Kidney epithelial cell (primary cell): ENCODE measurements around the gene RECK. TPM values are rescaled to one million over a fixed set of nuclear protein-coding genes. Genes with fewer than 3 reads are reported as not detected.

Source experiments
- DNase-seq: peaks from one replicate; pipeline ENCODE4 v3.0.0-alpha.2; 2010; ENCODE audit warnings: low read depth
- H3K27me3 ChIP-seq: 2 replicates; pipeline ENCODE4 v1.6.0; 2011; ENCODE audit warnings: low read length; ENCODE audit not compliant: control insufficient read depth, insufficient read depth
- H3K36me3 ChIP-seq: 2 replicates; pipeline ENCODE4 v1.5.1; 2011; ENCODE audit warnings: low read length; ENCODE audit not compliant: control insufficient read depth, insufficient read depth
- H3K4me3 ChIP-seq: 2 replicates; pipeline ENCODE4 v1.5.1; 2011; ENCODE audit warnings: low read depth, mild to moderate bottlenecking, control low read depth, low read length
- total RNA-seq: library from RNA; depleted of rRNA; stranded (reverse); fragments of >200 nt; gene quantifications from 2 replicates; pipeline ENCODE4 v1.2.3, GENCODE V29; 2015
- TF ChIP-seq, protein P1 (sequence below): IDR thresholded peaks from 2 replicates; pipeline ENCODE4 v1.5.1; 2011; ENCODE audit warnings: mild to moderate bottlenecking, moderate library complexity, low read length, control low read depth, inconsistent platforms; ENCODE audit not compliant: insufficient read depth, poor library complexity, severe bottlenecking

The RECK gene
- total RNA-seq, 1 donor from 2014 or later = 4.0 TPM

DNA sequence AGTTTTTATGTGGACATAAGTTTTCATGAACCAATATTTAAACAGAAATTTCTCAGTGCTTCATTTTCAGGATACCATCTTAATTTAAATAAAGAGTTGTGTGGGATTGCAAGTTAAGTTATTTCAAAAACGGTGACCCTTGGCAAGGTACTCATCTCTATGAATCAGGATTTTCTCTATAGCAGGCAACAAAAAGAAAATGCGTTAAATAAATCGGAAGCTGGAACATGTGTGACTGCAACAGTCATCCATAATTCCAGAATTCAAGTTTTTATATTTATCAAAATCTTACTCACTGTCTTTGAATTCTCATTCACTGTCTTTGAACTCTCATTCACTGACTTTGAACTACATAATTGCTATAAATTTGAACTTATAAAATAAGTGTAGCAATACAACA lies 5.8 kb upstream of the RECK start:
- no peak for DNase-seq
- TF ChIP-seq, protein P1, sequence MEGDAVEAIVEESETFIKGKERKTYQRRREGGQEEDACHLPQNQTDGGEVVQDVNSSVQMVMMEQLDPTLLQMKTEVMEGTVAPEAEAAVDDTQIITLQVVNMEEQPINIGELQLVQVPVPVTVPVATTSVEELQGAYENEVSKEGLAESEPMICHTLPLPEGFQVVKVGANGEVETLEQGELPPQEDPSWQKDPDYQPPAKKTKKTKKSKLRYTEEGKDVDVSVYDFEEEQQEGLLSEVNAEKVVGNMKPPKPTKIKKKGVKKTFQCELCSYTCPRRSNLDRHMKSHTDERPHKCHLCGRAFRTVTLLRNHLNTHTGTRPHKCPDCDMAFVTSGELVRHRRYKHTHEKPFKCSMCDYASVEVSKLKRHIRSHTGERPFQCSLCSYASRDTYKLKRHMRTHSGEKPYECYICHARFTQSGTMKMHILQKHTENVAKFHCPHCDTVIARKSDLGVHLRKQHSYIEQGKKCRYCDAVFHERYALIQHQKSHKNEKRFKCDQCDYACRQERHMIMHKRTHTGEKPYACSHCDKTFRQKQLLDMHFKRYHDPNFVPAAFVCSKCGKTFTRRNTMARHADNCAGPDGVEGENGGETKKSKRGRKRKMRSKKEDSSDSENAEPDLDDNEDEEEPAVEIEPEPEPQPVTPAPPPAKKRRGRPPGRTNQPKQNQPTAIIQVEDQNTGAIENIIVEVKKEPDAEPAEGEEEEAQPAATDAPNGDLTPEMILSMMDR = no peak
- Histone ChIP-seq H3K4me3 (no peak overlapping the region), H3K36me3 (no peaks in the 10 kb centered on the region), H3K27me3 (no peaks in the 10 kb centered on the region)

DNA sequence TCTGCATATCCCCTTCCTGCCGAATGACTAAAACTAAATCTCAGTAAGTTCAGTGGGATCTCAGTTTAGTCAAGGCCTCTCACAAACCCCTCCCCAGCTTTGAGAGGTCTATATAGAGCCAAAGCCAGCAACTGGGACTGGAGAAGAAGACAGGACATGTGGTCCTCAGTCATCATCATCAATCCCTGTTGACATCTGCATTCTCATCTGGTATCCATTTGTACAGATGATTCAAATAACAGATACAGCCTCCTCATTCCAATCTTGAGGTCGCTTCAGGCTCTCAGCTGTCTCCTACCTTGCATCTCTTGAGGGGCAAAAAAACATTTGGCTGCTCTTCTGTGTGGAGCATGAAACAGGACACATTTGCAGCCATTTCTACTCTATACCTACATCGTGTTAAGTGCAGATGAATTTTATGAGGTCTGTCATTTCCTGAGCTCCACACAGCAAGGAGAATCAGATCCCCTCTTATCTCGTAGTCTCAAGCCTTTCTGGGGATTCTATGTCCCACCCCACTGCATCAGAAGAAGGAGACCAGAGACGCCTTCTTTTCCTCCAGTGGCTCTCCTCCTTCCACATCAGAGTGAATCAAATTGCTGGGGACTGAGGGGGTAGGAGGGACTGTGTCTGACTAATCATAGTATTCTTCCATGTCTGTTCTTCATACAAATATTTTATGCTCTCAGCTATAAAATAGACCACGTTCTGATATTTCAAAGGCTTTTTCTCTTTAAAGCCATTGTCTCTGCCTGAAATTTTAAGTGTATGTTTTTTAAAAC lies 4.7 kb upstream of the RECK start:
- Histone ChIP-seq H3K36me3 (no peaks in the 10 kb centered on the region), H3K4me3 (no peak overlapping the region), H3K27me3 (no peaks in the 10 kb centered on the region)
- TF ChIP-seq, protein P1 = no peak
- DNase-seq = no peak

DNA sequence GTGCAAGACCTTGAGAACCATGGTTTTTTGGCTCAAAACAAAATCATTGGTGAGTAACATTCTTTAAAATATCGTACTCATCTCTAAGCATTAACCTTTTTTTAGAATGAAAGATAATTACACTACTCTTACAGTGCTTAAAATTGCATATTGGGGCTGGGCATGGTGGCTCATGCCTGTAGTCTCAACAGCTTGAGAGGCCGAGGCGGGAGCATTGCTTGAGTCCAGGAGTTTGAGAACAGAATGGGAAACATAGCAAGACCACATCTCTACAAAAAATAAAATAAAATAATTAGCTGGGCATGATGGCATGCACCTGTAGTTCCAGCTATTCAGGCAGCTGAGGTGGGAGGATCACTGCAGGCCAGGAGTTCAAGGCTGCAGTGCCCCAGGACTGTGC lies 2.9 kb upstream of the RECK start:
- TF ChIP-seq, protein P1 = no peak

DNA sequence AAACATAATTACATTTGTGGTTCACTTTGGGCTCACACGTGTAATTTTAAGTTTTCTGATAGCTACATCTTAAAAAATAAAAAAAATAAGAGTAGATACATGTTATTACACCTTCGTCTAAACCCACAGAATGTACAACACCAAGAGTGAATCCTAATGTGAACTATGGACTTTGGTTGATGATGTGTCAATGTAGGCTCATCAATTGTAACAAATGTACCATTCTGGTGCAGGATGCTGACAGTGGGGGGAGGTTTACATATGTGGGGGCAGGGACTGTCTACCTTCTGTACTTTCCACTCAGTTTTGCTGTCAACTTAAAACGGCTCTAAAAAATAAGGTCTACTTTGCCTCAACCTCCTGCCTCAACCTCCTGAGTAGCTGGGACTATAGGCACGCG lies 2.5 kb upstream of the RECK start:
- Histone ChIP-seq H3K36me3 (no peaks in the 10 kb centered on the region), H3K27me3 (no peaks in the 10 kb centered on the region), H3K4me3 (no peak overlapping the region)
- TF ChIP-seq, protein P1 = no peak
- no peak for DNase-seq

More for the DNA sequence above, 2.9 kb upstream of the RECK start:
- no peak overlapping the region for H3K4me3 ChIP-seq
- no peak for DNase-seq
- H3K27me3 ChIP-seq = no peaks in the 10 kb centered on the region
- no peaks in the 10 kb centered on the region for H3K36me3 ChIP-seq

DNA sequence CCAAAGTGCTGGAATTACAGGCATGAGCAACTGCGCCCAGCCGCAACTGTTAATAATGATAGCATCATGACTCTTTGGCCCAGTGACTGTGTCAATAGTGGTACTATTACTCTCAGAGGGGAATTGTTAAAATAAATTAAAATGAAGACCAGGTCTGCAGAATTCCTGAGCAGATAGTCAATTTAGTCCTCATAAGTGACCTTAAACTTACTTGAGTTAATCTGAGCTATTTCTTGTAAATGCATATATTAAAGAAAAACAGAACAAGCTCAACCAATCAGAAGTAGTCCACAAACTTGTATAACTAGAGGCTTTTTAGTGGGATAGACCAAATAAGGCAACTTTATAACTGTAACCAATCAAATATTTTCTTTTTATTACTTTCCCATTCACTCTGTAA lies 1.7 kb upstream of the RECK start:
- TF ChIP-seq, protein P1 = no peak
- H3K4me3 ChIP-seq = no peak overlapping the region
- no peak for DNase-seq
- H3K36me3 ChIP-seq = no peaks in the 10 kb centered on the region
- no peaks in the 10 kb centered on the region for H3K27me3 ChIP-seq
